Adrenal gland (tissue), 12 donors: Measurements from ENCODE around the gene PDE2A. TPM values are rescaled to one million over a fixed set of nuclear protein-coding genes. Genes with fewer than 3 reads are reported as not detected.

Experiments used
- DNase-seq, 7 donors: peaks; one replicate each; pipeline ENCODE4 v3.0.0-alpha.2; 2019 to 2020
- H3K27ac ChIP-seq, 5 donors: fragments of 200-600 bp; sonication (generic) in 4 of 5; 1 replicate in 3 of 5; 2 replicates in 2 of 5; pipeline versions ENCODE4 v1.5.1 to v1.8.0; 2016 to 2020; ENCODE audit warnings: mild to moderate bottlenecking in 1 of 5
- H3K27me3 ChIP-seq: fragments of 200-600 bp; 2 replicates; pipeline ENCODE4 v1.8.0; 2021
- H3K36me3 ChIP-seq, 2 donors: fragments of 200-600 bp; replicated peaks in 1 of 2; 1 replicate in 1 of 2; 2 replicates in 1 of 2; pipeline versions ENCODE4 v1.5.1 to v1.8.0; 2018 to 2022
- H3K4me1 ChIP-seq, 2 donors: fragments of 200-600 bp; replicated peaks in 1 of 2; 1 replicate in 1 of 2; 2 replicates in 1 of 2; pipeline versions ENCODE4 v1.5.1 to v1.8.0; 2018 to 2021
- H3K4me3 ChIP-seq, 4 donors: fragments of 200-600 bp; sonication (generic) in 3 of 4; one replicate each; pipeline ENCODE4 v1.5.1; 2016 to 2018
- H3K9me3 ChIP-seq, 3 donors: fragments of 200-600 bp; sonication (generic) in 1 of 3; replicated peaks in 1 of 3; 1 replicate in 2 of 3; 2 replicates in 1 of 3; pipeline versions ENCODE4 v1.5.1 to v1.8.0; 2016 to 2021
- POLR2A ChIP-seq, 2 donors: fragments of 450-650 bp; IDR thresholded peaks; one replicate each; pipeline ENCODE4 v1.6.1; 2017; ENCODE audit warnings: antibody characterized with exemption in 2 of 2, mild to moderate bottlenecking in 2 of 2, moderate library complexity in 1 of 2
- WGBS, 4 donors: extraction: QIAGEN DNeasy Blood & Tissue Kit in 2 of 4; methylation state at CpG; one replicate each; pipeline versions ENCODE4 v1.1.5 to v1.1.7; 2013 to 2017; 5-methylcytosine and 5-hydroxymethylcytosine counted together
- intact Hi-C, 2 donors: fragments of 100-400 bp; cut with DNase I; formaldehyde crosslinking; loops; one replicate each; pipeline versions ENCODE4 v1.14.1 to v1.15.0; 2022 to 2023
- polyA plus RNA-seq, 3 donors: library from polyadenylated mRNA; stranded (reverse); fragments of 200-250 nt in 2 of 3; fragments of 350-450 nt in 1 of 3; fragmentation: Illumina TruSeq in 1 of 3; extraction: RNeasy Lipid Tissue Mini Kit (QIAGEN cat#74804) in 1 of 3; gene quantifications; one replicate each; pipeline ENCODE4 v1.2.3, GENCODE V29; 2013 to 2014
- total RNA-seq, 9 donors: library from RNA; depleted of rRNA in 4 of 9; stranded (reverse); fragments of >200 nt in 4 of 9; fragments of 120-200 nt in 1 of 9; fragmentation: NEBNext Ultra II Directional in 1 of 9; extraction: Animal tissue kit (Norgen Biotek cat#: 25700) in 1 of 9; gene quantifications; one replicate each; pipeline versions ENCODE4 v1.1.0 to v1.2.4, GENCODE V29; 2013 to 2023
- TF ChIP-seq, protein P1 (sequence below), 6 experiments: fragments of 450-650 bp in 4 of 6; fragments of 200-600 bp in 2 of 6; sonication (generic) in 1 of 6; IDR thresholded peaks; 1 replicate in 5 of 6; 2 replicates in 1 of 6; pipeline versions ENCODE4 v1.5.1 to v1.8.0; 2016 to 2021; ENCODE audit warnings: antibody characterized with exemption in 6 of 6, mild to moderate bottlenecking in 2 of 6, moderate library complexity in 1 of 6
- donor health status: healthy with polysubstance abuse.
- donor health status: Bipolar disorder and iron deficiency.
- donor health status: DM: yes; HTN: yes; CAD: no.
- donor health status: DM: no; HTN: no; CAD: no.
- donor health status: DM: no; HTN: no; CAD: no.
- donor health status: DM: yes; HTN: yes; CAD: no.

PDE2A gene
- total and polyA plus RNA-seq, 12 donors, result 11.5 to 226 (median 67.6) TPM

DNA sequence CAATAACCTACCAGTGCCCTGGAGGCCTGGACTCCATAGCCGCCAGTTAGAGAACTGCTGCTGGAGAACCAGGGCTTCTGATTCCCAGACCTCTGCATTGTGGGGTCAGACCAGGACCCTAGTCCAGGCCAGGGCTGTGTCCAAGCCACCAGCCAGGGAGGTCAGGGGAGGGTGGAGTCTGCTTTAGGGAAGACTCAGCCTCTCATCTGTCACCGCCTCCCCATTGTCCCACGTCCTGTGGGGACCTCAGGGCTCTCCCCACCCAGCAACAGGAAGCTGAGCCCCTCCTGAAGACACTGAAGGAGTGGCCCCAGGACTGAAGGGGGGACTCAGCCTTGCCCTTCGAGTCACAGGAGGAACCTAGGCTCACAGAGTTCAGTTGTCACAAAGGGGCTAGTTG is 41.2 kb downstream of the PDE2A start:
- no peak overlapping the region for H3K4me3 ChIP-seq
- peak in 1 of 7 donors; percentile 35 for DNase-seq
- peaks cover 6 to 50% of the 10 kb centered on the region in 2 donors for H3K4me1 ChIP-seq
- H3K36me3 ChIP-seq, result no peaks in the 10 kb centered on the region
- TF ChIP-seq, protein P1, sequence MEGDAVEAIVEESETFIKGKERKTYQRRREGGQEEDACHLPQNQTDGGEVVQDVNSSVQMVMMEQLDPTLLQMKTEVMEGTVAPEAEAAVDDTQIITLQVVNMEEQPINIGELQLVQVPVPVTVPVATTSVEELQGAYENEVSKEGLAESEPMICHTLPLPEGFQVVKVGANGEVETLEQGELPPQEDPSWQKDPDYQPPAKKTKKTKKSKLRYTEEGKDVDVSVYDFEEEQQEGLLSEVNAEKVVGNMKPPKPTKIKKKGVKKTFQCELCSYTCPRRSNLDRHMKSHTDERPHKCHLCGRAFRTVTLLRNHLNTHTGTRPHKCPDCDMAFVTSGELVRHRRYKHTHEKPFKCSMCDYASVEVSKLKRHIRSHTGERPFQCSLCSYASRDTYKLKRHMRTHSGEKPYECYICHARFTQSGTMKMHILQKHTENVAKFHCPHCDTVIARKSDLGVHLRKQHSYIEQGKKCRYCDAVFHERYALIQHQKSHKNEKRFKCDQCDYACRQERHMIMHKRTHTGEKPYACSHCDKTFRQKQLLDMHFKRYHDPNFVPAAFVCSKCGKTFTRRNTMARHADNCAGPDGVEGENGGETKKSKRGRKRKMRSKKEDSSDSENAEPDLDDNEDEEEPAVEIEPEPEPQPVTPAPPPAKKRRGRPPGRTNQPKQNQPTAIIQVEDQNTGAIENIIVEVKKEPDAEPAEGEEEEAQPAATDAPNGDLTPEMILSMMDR (IDR thresholded peaks at IDR 0.05), result no peak
- no peak for TF ChIP-seq POLR2A (IDR thresholded peaks at IDR 0.05)
- H3K9me3 ChIP-seq, result no peaks in the 10 kb centered on the region
- peak overlapping the region in 3 of 5 donors; percentile 26 to 91 (median 67) for H3K27ac ChIP-seq
- H3K27me3 ChIP-seq, result no peaks in the 10 kb centered on the region
- intact Hi-C loops, result no loop called here
- WGBS, 4 donors, result 64 to 100% (median 78%) methylated on average over 2 to 4 of the region's 4 CpGs

GRCh38 chr11:72631806-72632731 is 42.2 kb downstream of the PDE2A start:
- no peak for TF ChIP-seq POLR2A (IDR thresholded peaks at IDR 0.05)
- TF ChIP-seq, protein P1 (IDR thresholded peaks at IDR 0.05), result no peak
- peaks cover 6 to 44% of the 10 kb centered on the region in 2 donors for H3K4me1 ChIP-seq
- H3K9me3 ChIP-seq, result no peaks in the 10 kb centered on the region
- no peak overlapping the region for H3K4me3 ChIP-seq
- H3K36me3 ChIP-seq, result no peaks in the 10 kb centered on the region
- intact Hi-C loops, result no loop called here
- 65 to 87% (median 71%) methylated on average over 9 to 18 of the region's 18 CpGs for WGBS, 4 donors
- peak in 6 of 7 donors; percentile 54 to 80 (median 60) for DNase-seq
- peak overlapping the region in 3 of 5 donors; percentile 55 to 91 (median 67) for H3K27ac ChIP-seq
- no peaks in the 10 kb centered on the region for H3K27me3 ChIP-seq

DNA sequence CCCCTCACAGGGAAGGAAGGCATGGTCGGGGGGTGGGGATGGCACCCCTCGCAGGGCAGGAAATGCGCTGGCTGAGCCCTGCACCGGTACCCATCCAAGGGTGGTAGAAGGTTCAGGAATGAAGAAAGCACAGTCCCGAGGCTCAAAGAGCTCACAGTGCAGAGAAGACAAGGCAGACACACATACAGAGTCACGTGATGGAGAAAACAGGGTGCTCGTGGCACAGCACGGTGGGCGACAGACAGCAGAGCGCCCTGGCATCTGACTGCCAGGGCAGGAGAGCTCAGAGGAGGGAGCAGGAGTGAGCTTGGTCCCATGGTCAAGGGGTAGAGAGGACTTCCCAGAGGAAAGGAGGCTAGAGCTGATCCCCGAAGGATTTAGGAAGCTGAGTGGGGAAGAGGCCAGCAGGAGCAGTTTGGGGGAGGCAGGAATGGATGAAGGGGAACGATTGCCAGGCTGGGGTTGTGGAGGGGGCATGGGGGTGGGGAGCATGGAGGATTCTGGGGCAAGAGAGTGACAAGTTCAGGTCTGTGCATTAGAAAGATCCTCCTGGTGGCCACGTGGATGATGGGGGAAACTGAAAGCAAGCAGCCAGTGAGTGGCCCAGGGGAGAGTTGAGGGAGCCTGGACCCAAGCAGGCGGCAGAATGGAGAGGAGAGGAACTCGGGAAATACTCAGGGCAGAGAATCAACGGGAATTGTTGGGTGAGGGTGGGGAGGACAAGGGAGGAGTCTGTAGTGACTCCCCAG is 43.9 kb downstream of the PDE2A start:
- Histone ChIP-seq H3K27ac (peak overlapping the region in 2 of 5 donors; percentile 44 to 91), H3K27me3 (no peaks in the 10 kb centered on the region), H3K4me3 (no peak overlapping the region), H3K36me3 (no peaks in the 10 kb centered on the region), H3K4me1 (peaks cover 17 to 46% of the 10 kb centered on the region in 2 donors), H3K9me3 (no peaks in the 10 kb centered on the region)
- TF ChIP-seq POLR2A (IDR thresholded peaks at IDR 0.05), result no peak
- TF ChIP-seq, protein P1 (IDR thresholded peaks at IDR 0.05), result no peak
- WGBS, 4 donors, result 76 to 79% (median 79%) methylated on average over 16 of the region's 16 CpGs
- intact Hi-C loops, result no loop called here
- no peak for DNase-seq

DNA sequence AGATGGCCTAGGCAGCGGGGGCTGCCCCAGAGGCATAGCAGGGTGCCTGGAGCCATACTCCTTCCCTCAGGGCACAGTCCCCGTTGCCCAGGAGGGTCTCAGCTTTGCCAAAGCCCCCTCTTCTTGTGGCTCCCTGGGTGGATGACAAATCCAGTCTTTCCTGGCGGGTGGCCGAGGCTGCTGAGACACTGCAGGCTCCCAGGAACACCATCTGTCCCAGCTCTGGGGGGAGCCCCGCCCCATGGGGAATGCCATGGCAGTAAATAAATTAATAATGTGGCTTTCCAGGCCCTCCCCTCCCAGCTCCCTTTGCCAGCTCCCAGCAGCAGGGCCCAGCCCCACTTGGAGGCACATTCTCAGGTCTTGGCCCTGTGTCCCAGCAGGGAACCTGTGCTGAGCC is 45.0 kb downstream of the PDE2A start:
- peaks cover 14 to 46% of the 10 kb centered on the region in 2 donors for H3K4me1 ChIP-seq
- DNase-seq, result peak in 4 of 7 donors; percentile 61 to 87 (median 66)
- H3K27me3 ChIP-seq, result no peaks in the 10 kb centered on the region
- no peak overlapping the region for H3K4me3 ChIP-seq
- intact Hi-C loops, result no loop called here
- TF ChIP-seq, protein P1 (IDR thresholded peaks at IDR 0.05), result no peak
- TF ChIP-seq POLR2A (IDR thresholded peaks at IDR 0.05), result no peak
- 68 to 88% (median 84%) methylated on average over 4 to 5 of the region's 5 CpGs for WGBS, 4 donors
- H3K27ac ChIP-seq, result peak overlapping the region in 2 of 5 donors; percentile 44 to 91
- H3K36me3 ChIP-seq, result no peaks in the 10 kb centered on the region
- no peaks in the 10 kb centered on the region for H3K9me3 ChIP-seq
